ENCODE data around the gene HSPA4L. TPM values are rescaled to one million over a fixed set of nuclear protein-coding genes. Genes with fewer than 3 reads are reported as not detected.
A peak's percentile ranks its signal among the peaks of the same experiment; 100 is the strongest.

HSPA4L gene
- total RNA-seq, 1 experiment from 2014 or later, result 3.8 TPM

DNA sequence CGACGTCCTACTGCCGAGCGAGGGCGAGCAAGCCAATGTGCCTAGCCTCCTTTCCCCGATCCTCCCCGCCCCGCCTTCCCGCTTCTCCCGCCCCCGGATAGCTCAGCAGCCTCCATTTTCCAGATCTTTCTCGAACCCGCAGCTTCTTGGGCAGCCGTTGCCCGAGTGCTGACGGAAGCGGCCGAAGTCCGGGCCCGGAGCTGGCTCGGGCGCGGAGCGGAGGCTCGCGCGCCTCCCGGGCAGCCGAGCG is 172 bp upstream of the HSPA4L start:
- Histone ChIP-seq H3K27me3 (replicated peaks; ENCODE audit: insufficient read depth, low read depth, low read length, poor library complexity) (peaks cover 33% of the 10 kb centered on the region), H3K4me3 (ENCODE audit: low read depth, low read length, poor library complexity, severe bottlenecking) (peak overlapping the region; percentile 63), H3K9me3 (ENCODE audit: low read depth, low read length, poor library complexity, severe bottlenecking) (no peaks in the 10 kb centered on the region), H3K4me1 (ENCODE audit: insufficient read depth, low read length, poor library complexity, severe bottlenecking) (no peaks in the 10 kb centered on the region), H3K36me3 (ENCODE audit: insufficient read depth, low read length, poor library complexity, severe bottlenecking) (no peaks in the 10 kb centered on the region), H3K27ac (ENCODE audit: low read depth, low read length, poor library complexity, severe bottlenecking) (peak overlapping the region; percentile 54)
- CTCF ChIA-PET, result interaction anchor here (0.6 kb wide), 1 partner anchor 269 kb away, joined by 3 read pairs; no protein-coding TSS in a partner anchor
- DNase-seq (ENCODE audit: low spot score), result peak; percentile 91
- no TSS peak for BruUV-seq (replicated peaks)
- intact Hi-C loops (cut with micrococcal nuclease; ENCODE audit: unreplicated experiment), result loop anchor here (5.0 to 10.0 kb wide), 2 partner anchors 100 to 273 kb away; partner anchors contain the start of gene PLK4
- POLR2A ChIA-PET (ENCODE audit: low non-redundant PET), result interaction anchor here (0.5 to 0.7 kb wide), 2 partner anchors 50 to 109 kb away, joined by 3 to 13 read pairs; no protein-coding TSS in a partner anchor
- no peak for TF ChIP-seq EZH2 (IDR thresholded peaks at IDR 0.05; ENCODE audit: borderline replicate concordance, low read depth, low read length, poor library complexity, severe bottlenecking)
- no peak for TF ChIP-seq CTCF (conservative IDR thresholded peaks at IDR 0.05; ENCODE audit: low read depth, low read length)

- Histone ChIP-seq H3K27ac (ENCODE audit: low read depth, low read length, poor library complexity, severe bottlenecking) (no peak overlapping the region), H3K27me3 (replicated peaks; ENCODE audit: insufficient read depth, low read depth, low read length, poor library complexity) (peaks cover 26% of the 10 kb centered on the region), H3K36me3 (ENCODE audit: insufficient read depth, low read length, poor library complexity, severe bottlenecking) (no peaks in the 10 kb centered on the region), H3K4me3 (ENCODE audit: low read depth, low read length, poor library complexity, severe bottlenecking) (peak overlapping the region; percentile 63), H3K4me1 (ENCODE audit: insufficient read depth, low read length, poor library complexity, severe bottlenecking) (no peaks in the 10 kb centered on the region), H3K9me3 (ENCODE audit: low read depth, low read length, poor library complexity, severe bottlenecking) (no peaks in the 10 kb centered on the region)
- TSS peak; percentile 45 for BruUV-seq (replicated peaks)
- DNase-seq (ENCODE audit: low spot score), result no peak
- CTCF ChIA-PET, result no interaction called here
- intact Hi-C loops (cut with micrococcal nuclease; ENCODE audit: unreplicated experiment), result loop anchor here (5.0 to 10.0 kb wide), 2 partner anchors 99 to 272 kb away; partner anchors contain the start of gene PLK4
- TF ChIP-seq EZH2 (IDR thresholded peaks at IDR 0.05; ENCODE audit: borderline replicate concordance, low read depth, low read length, poor library complexity, severe bottlenecking), result no peak
- no peak for TF ChIP-seq CTCF (conservative IDR thresholded peaks at IDR 0.05; ENCODE audit: low read depth, low read length)
- POLR2A ChIA-PET (ENCODE audit: low non-redundant PET), result interaction anchor here (0.7 kb wide), 1 partner anchor 105 kb away, joined by 7 read pairs; no protein-coding TSS in a partner anchor
These were observed 1.1 kb downstream of the HSPA4L start for GRCh38 chr4:127783026-127783769.

DNA sequence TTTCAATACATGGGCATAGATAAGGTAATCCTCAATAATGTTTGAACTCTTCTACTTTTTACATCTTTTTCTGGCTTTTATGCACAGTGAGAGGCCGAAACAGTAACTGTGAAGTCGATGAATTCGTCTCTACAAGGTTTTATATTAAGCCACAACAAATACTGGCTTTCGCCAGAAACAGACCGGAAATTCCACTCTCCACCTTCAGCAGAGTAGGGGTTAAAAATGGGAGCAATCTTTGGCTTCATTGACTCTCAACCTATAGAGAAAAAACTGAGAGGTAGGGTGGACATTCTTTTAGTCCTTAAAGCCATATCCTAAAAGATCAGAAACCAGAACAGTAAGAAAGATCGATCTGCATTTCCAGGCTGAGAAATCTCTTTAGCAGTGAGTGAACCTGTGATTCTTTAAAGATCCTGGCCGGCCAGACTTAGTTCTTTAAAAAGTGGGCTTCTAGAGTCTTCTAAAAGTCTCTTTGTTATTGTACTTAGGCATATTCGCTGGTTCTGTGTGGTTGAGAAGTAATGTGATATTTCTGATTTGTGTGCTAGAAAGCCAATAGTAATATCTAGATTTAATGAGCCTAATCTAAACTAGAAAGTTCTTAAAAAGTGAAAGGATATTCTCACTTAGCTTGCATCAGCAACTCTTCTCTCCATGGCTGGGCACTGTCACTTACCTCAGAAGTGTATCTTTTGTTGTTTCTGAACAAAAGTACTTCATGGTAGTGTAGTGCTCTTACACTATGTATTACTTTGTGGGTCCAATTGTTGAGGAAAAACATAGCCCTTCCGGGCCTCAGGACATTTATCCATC is 2.0 kb downstream of the HSPA4L start:
- Histone ChIP-seq H3K4me3 (ENCODE audit: low read depth, low read length, poor library complexity, severe bottlenecking) (no peak overlapping the region), H3K36me3 (ENCODE audit: insufficient read depth, low read length, poor library complexity, severe bottlenecking) (no peaks in the 10 kb centered on the region), H3K27me3 (replicated peaks; ENCODE audit: insufficient read depth, low read depth, low read length, poor library complexity) (peaks cover 23% of the 10 kb centered on the region), H3K27ac (ENCODE audit: low read depth, low read length, poor library complexity, severe bottlenecking) (no peak overlapping the region), H3K9me3 (ENCODE audit: low read depth, low read length, poor library complexity, severe bottlenecking) (no peaks in the 10 kb centered on the region), H3K4me1 (ENCODE audit: insufficient read depth, low read length, poor library complexity, severe bottlenecking) (no peaks in the 10 kb centered on the region)
- ChIA-PET CTCF (no interaction called here), POLR2A (ENCODE audit: low non-redundant PET) (no interaction called here)
- TF ChIP-seq CTCF (conservative IDR thresholded peaks at IDR 0.05; ENCODE audit: low read depth, low read length) (no peak), EZH2 (IDR thresholded peaks at IDR 0.05; ENCODE audit: borderline replicate concordance, low read depth, low read length, poor library complexity, severe bottlenecking) (no peak)
- intact Hi-C loops (cut with micrococcal nuclease; ENCODE audit: unreplicated experiment), result loop anchor here (5.0 to 10.0 kb wide), 2 partner anchors 98 to 271 kb away; partner anchors contain the start of gene PLK4
- BruUV-seq (replicated peaks), result no TSS peak
- no peak for DNase-seq (ENCODE audit: low spot score)

All from A673 (cell line).